OCI-LY3 (cell line): ENCODE measurements around the gene DPP10.

ENCODE experiments used
- H2AFZ ChIP-seq: fragments of 200-600, 300-600 bp; shearing (Covaris generic); 2 replicates; pipeline ENCODE4 v1.6.0; 2014; ENCODE audit warnings: antibody characterized with exemption, low read depth, low read length
- H3K27ac ChIP-seq: fragments of 200-600, 300-600 bp; sonication (generic); 2 replicates; pipeline ENCODE4 v1.5.1; 2014; ENCODE audit warnings: mild to moderate bottlenecking, low read length, moderate library complexity, mixed read lengths
- H3K27me3 ChIP-seq: fragments of 200-600, 300-600 bp; sonication (generic); 2 replicates; pipeline ENCODE4 v1.6.1; 2014; ENCODE audit warnings: low read depth, low read length, mixed read lengths
- H3K36me3 ChIP-seq: fragments of 200-600, 300-600 bp; sonication (generic); replicated peaks from 2 replicates; pipeline ENCODE3; 2014; ENCODE audit warnings: low read depth, low read length, mixed read lengths
- H3K4me1 ChIP-seq: fragments of 300-600, 200-600 bp; sonication (generic); 2 replicates; pipeline ENCODE4 v1.6.1; 2014; ENCODE audit warnings: low read length, mixed read lengths
- H3K4me2 ChIP-seq: fragments of 200-600, 300-600 bp; sonication (generic); 2 replicates; pipeline ENCODE4 v1.6.1; 2014; ENCODE audit warnings: low read length, mixed read lengths
- H3K4me3 ChIP-seq: fragments of 300-600, 200-600 bp; sonication (generic); 2 replicates; pipeline ENCODE4 v1.5.1; 2014; ENCODE audit warnings: antibody characterized with exemption, mild to moderate bottlenecking, low read length, moderate library complexity
- H3K79me2 ChIP-seq: fragments of 300-600, 200-600 bp; shearing (Covaris generic); 2 replicates; pipeline ENCODE4 v1.6.1; 2014; ENCODE audit warnings: mild to moderate bottlenecking, low read length, mixed read lengths
- H3K9ac ChIP-seq: fragments of 300-600, 200-600 bp; shearing (Covaris generic); 2 replicates; pipeline ENCODE4 v1.6.0; 2014; ENCODE audit warnings: mild to moderate bottlenecking, low read length, moderate library complexity
- H3K9me3 ChIP-seq: fragments of 200-600, 300-600 bp; shearing (Covaris generic); 2 replicates; pipeline ENCODE4 v1.6.1; 2014; ENCODE audit warnings: low read length, mixed read lengths; ENCODE audit not compliant: insufficient read depth
- H4K20me1 ChIP-seq: fragments of 200-600, 300-600 bp; sonication (generic); 2 replicates; pipeline ENCODE4 v1.6.1; 2016; ENCODE audit warnings: low read length, mixed read lengths; ENCODE audit not compliant: insufficient read depth
- EZH2phosphoT487 ChIP-seq: fragments of 200-600 bp; shearing (Covaris generic); IDR thresholded peaks from 2 replicates; pipeline ENCODE4 v1.6.1; 2018; ENCODE audit warnings: antibody characterized with exemption, mixed run types, low read depth
- TF ChIP-seq, protein P1 (sequence below): fragments of 200-600, 300-600 bp; sonication (generic); IDR thresholded peaks from 2 replicates; pipeline ENCODE4 v1.5.1; 2014; ENCODE audit warnings: antibody characterized with exemption, low read length, low read depth

The DPP10 gene

DNA sequence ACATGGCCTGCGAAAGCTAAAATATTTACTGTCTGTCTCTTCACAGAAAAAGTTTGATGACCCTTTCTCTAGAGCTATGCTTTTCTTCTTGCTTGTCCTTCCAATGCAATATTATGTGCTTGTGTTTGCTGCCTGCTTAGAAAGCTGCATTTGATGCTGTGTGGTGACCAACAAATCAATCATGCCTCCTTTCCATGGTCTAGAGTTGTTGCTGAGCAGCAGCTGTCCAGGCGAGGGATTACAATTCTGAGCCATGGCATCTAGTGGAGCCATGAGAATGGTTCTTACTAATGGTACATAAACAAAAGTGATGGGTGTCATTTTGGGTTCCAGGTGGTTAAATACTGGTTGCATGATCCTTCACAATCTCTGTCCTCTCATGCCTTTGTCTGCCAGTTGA is 1142.1 kb downstream of the DPP10 start:
- H3K9ac ChIP-seq, result no peak overlapping the region
- H3K27me3 ChIP-seq, result no peaks in the 10 kb centered on the region
- H3K79me2 ChIP-seq, result no peaks in the 10 kb centered on the region
- H3K4me3 ChIP-seq, result no peak overlapping the region
- no peaks in the 10 kb centered on the region for H3K36me3 ChIP-seq
- H3K4me2 ChIP-seq, result no peak overlapping the region
- no peaks in the 10 kb centered on the region for H3K4me1 ChIP-seq
- TF ChIP-seq, protein P1, sequence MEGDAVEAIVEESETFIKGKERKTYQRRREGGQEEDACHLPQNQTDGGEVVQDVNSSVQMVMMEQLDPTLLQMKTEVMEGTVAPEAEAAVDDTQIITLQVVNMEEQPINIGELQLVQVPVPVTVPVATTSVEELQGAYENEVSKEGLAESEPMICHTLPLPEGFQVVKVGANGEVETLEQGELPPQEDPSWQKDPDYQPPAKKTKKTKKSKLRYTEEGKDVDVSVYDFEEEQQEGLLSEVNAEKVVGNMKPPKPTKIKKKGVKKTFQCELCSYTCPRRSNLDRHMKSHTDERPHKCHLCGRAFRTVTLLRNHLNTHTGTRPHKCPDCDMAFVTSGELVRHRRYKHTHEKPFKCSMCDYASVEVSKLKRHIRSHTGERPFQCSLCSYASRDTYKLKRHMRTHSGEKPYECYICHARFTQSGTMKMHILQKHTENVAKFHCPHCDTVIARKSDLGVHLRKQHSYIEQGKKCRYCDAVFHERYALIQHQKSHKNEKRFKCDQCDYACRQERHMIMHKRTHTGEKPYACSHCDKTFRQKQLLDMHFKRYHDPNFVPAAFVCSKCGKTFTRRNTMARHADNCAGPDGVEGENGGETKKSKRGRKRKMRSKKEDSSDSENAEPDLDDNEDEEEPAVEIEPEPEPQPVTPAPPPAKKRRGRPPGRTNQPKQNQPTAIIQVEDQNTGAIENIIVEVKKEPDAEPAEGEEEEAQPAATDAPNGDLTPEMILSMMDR, result no peak
- no peak for TF ChIP-seq EZH2phosphoT487
- H4K20me1 ChIP-seq, result no peaks in the 10 kb centered on the region
- H3K9me3 ChIP-seq, result no peaks in the 10 kb centered on the region
- H2AFZ ChIP-seq, result no peak overlapping the region
- no peak overlapping the region for H3K27ac ChIP-seq

DNA sequence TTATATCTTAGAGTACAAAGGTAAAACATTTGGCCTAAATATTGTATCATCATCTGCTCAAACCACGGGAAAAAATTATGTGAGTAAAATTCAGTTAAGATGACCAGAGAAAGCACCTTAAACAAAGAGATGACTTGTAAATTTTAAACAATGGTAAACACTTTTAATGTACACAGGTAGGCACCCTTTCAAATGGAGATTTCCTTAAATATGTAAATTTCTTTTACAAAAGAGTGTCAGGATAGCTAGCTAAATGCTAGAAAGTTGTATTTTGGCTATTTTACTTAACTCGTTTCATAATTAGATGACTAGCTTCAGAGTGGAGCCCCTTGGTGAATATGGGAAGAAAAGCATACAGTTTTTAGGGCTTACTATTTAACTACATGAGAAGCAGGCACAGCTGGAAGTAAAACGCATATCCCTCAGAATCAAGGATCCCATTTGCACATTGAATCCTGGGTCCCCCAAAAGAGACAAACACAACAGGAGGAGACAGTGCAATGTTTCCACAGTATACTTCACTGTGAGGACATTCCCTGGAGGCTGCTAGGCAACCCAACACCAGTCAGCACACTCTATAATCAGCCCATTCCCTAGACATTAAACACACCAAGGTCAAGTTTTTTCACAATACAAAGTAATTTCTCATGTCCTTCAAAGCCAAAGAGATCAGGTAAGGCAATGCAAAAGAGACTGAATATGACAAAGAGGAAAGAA is 1154.4 kb downstream of the DPP10 start:
- no peaks in the 10 kb centered on the region for H4K20me1 ChIP-seq
- TF ChIP-seq, protein P1, result no peak
- TF ChIP-seq EZH2phosphoT487, result no peak
- H3K4me3 ChIP-seq, result no peak overlapping the region
- no peak overlapping the region for H2AFZ ChIP-seq
- no peak overlapping the region for H3K4me2 ChIP-seq
- H3K9me3 ChIP-seq, result 0 out of 2 replicates have a peak, but pooled peaks cover 3% of the 10 kb centered on the region
- no peaks in the 10 kb centered on the region for H3K27me3 ChIP-seq
- H3K79me2 ChIP-seq, result no peaks in the 10 kb centered on the region
- H3K36me3 ChIP-seq, result no peaks in the 10 kb centered on the region
- H3K4me1 ChIP-seq, result no peaks in the 10 kb centered on the region
- H3K27ac ChIP-seq, result no peak overlapping the region
- no peak overlapping the region for H3K9ac ChIP-seq

DNA sequence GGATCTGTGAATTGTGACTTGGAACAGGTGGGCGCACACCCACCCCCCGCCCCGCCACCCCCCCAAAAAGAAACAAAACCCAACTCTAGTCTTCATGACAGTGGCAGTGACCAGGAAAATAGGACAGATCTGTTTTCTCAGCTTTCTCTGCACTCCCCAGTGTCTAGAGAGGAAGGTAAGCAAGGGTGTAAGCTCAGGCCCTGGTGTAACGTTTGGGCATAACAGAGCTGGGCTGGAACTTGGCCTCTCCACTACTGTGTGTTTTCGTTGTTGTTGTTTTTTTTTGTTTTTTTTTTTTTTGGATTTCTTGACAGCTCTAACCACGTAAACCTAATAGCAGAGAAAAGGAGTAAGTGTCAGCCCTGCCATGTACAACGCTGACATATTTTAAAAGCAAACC is 1160.8 kb downstream of the DPP10 start:
- Histone ChIP-seq H2AFZ (no peak overlapping the region), H3K27ac (no peak overlapping the region), H3K4me3 (no peak overlapping the region), H3K27me3 (no peaks in the 10 kb centered on the region), H3K79me2 (no peaks in the 10 kb centered on the region), H3K9ac (no peak overlapping the region), H3K9me3 (no peaks in the 10 kb centered on the region), H3K4me2 (no peak overlapping the region), H4K20me1 (no peaks in the 10 kb centered on the region), H3K4me1 (no peaks in the 10 kb centered on the region), H3K36me3 (no peaks in the 10 kb centered on the region)
- TF ChIP-seq, protein P1, result no peak
- no peak for TF ChIP-seq EZH2phosphoT487

DNA sequence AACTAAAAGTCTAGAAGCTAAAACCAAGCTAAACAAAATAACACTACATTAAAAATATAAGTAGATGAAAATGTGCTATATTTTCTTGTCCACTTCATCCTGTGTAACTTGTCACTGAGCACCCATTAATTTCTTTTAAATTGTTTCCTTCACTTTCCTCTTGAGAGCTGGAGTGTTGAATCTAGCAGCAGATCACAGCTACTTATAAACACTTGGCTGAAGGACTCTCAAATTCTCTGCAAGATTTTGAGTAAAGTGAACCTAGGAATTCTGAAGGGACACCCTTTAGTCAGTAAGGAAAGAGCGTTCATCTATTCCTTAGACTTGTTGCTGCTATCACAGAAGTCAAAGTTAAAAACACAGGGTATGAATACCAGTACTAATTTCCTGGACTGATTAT is 1163.9 kb downstream of the DPP10 start:
- H3K36me3 ChIP-seq, result no peaks in the 10 kb centered on the region
- H3K9me3 ChIP-seq, result no peaks in the 10 kb centered on the region
- no peaks in the 10 kb centered on the region for H3K27me3 ChIP-seq
- no peak overlapping the region for H3K4me3 ChIP-seq
- H3K4me2 ChIP-seq, result no peak overlapping the region
- no peaks in the 10 kb centered on the region for H3K4me1 ChIP-seq
- H3K27ac ChIP-seq, result no peak overlapping the region
- H3K9ac ChIP-seq, result no peak overlapping the region
- no peak overlapping the region for H2AFZ ChIP-seq
- no peak for TF ChIP-seq EZH2phosphoT487
- TF ChIP-seq, protein P1, result no peak
- no peaks in the 10 kb centered on the region for H4K20me1 ChIP-seq
- H3K79me2 ChIP-seq, result no peaks in the 10 kb centered on the region
